A549 (cell line): ENCODE data around the gene PLCB4.

Source experiments
- FOXS1 ChIP-seq: fragments of 250-450 bp; sonication (Bioruptor Pico); IDR thresholded peaks from 2 replicates; pipeline ENCODE4 v1.5.0; 2020; ENCODE audit warnings: mild to moderate bottlenecking, moderate library complexity
- JUN ChIP-seq, 2 experiments: fragments of >200 bp; sonication (Bioruptor Twin); formaldehyde crosslinking; IDR thresholded peaks; 2 replicates in 1 of 2; 3 replicates in 1 of 2; pipeline ENCODE4 v1.6.1; 2016 to 2017
- KDM1A ChIP-seq: fragments of 200-600 bp; sonication (generic); IDR thresholded peaks from 2 replicates; pipeline ENCODE4 v1.6.1; 2016; ENCODE audit warnings: low read depth, mild to moderate bottlenecking
- KDM5A ChIP-seq: fragments of 200-600 bp; sonication (generic); IDR thresholded peaks from 2 replicates; pipeline ENCODE4 v1.6.1; 2016; ENCODE audit warnings: antibody characterized with exemption, mild to moderate bottlenecking
- MAFK ChIP-seq: fragments of 450-650 bp; IDR thresholded peaks from 2 replicates; pipeline ENCODE4 v1.6.1; 2014; ENCODE audit not compliant: partially characterized antibody
- MAZ ChIP-seq: fragments of 150-350 bp; IDR thresholded peaks from 2 replicates; pipeline ENCODE4 v1.6.1; 2014; ENCODE audit warnings: antibody characterized with exemption, low read depth, low read length, borderline replicate concordance
- MYC ChIP-seq: IDR thresholded peaks from 2 replicates; pipeline ENCODE4 v1.6.1; 2012; ENCODE audit warnings: mild to moderate bottlenecking, inconsistent platforms, low read length, improper control_type of control experiment, borderline replicate concordance
- POLR2A ChIP-seq: IDR thresholded peaks from 2 replicates; pipeline ENCODE4 v1.6.1; 2012; ENCODE audit warnings: mild to moderate bottlenecking, low read length
- ZNF302 ChIP-seq: fragments of 250-450 bp; sonication (Bioruptor Pico); IDR thresholded peaks from 2 replicates; pipeline ENCODE4 v1.9.0; 2021; ENCODE audit warnings: inconsistent platforms, mild to moderate bottlenecking, moderate library complexity
- TF ChIP-seq, protein P1 (sequence below): fragments of >200 bp; sonication (Bioruptor Twin); formaldehyde crosslinking; IDR thresholded peaks from 3 replicates; pipeline ENCODE4 v1.5.1; 2016

- TF ChIP-seq, protein P1, sequence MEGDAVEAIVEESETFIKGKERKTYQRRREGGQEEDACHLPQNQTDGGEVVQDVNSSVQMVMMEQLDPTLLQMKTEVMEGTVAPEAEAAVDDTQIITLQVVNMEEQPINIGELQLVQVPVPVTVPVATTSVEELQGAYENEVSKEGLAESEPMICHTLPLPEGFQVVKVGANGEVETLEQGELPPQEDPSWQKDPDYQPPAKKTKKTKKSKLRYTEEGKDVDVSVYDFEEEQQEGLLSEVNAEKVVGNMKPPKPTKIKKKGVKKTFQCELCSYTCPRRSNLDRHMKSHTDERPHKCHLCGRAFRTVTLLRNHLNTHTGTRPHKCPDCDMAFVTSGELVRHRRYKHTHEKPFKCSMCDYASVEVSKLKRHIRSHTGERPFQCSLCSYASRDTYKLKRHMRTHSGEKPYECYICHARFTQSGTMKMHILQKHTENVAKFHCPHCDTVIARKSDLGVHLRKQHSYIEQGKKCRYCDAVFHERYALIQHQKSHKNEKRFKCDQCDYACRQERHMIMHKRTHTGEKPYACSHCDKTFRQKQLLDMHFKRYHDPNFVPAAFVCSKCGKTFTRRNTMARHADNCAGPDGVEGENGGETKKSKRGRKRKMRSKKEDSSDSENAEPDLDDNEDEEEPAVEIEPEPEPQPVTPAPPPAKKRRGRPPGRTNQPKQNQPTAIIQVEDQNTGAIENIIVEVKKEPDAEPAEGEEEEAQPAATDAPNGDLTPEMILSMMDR = no peak
- TF ChIP-seq JUN (IDR thresholded peaks at IDR 0.05) (no peak), FOXS1 (CRISPR knock-in tag) (no peak), KDM1A (no peak), KDM5A (no peak), MAFK (no peak), ZNF302 (CRISPR knock-in tag) (no peak), POLR2A (no peak), MYC (no peak), MAZ (no peak)
Measured at GRCh38 chr20:9276966-9277468, 208.1 kb downstream of the PLCB4 start.
